ENCODE measurements around the gene MACROH2A1.
"Not testable (repeated sequence)": the region's sequence is repeated elsewhere in the genome, so short reads cannot be mapped to it uniquely, and the experiment has no call there.

The MACROH2A1 gene

DNA sequence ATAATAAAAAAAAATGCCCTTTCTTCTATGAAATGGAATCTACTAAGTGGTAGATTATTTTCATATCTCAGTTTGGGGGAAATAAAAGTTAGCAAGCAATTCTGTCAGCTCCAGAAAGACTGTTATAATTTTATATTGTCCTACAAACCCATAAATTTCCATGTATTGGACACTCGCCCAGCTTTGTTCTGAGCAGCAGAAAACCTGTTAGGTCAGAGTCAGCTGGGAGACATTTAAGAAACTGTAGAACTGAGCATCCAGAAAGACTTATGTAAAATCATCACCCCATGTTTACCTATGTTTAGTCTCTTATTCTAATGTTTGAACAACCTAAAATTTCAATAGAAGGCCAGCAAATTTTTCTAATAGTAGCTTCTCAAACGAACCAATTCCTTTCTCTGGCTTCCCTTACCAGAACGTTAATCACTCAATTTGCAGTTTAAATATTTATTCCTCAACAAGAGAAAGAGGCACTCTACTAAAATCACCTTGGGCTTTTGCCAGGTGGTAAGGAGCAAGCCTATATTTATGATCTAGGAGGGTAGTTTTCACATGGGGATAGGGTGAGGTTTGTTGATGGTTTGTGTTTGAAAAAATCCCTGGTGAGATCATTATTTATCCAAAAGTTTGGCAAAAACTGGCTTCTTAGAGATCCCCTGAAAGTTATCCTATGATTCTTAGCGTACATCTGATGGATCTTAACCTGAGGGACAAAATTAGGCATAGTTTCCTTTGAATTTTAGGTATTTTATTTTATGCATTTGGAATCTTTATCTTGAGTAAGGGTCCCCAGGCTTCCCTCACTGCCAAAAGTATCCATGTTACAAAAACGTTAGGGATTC is 34.4 kb downstream of the MACROH2A1 start:
- 0 out of 2 replicates have a peak, but pooled peaks cover 5% of the 10 kb centered on the region for H3K36me3 ChIP-seq (ENCODE audit: control insufficient read depth, insufficient read depth, low read length)
- H3K4me1 ChIP-seq (ENCODE audit: control insufficient read depth, insufficient read depth, low read length), result no peaks in the 10 kb centered on the region
- no peak overlapping the region for H3K9ac ChIP-seq (ENCODE audit: low read depth, low read length)
- H3K27ac ChIP-seq (ENCODE audit: low read depth, low read length), result no peak overlapping the region
- no peaks in the 10 kb centered on the region for H3K27me3 ChIP-seq (ENCODE audit: control insufficient read depth, insufficient read depth, low read length)
- H3K4me3 ChIP-seq (ENCODE audit: low read depth, low read length), result no peak overlapping the region
- H3K9me3 ChIP-seq (ENCODE audit: control insufficient read depth, insufficient read depth, low read length), result no peaks in the 10 kb centered on the region

DNA sequence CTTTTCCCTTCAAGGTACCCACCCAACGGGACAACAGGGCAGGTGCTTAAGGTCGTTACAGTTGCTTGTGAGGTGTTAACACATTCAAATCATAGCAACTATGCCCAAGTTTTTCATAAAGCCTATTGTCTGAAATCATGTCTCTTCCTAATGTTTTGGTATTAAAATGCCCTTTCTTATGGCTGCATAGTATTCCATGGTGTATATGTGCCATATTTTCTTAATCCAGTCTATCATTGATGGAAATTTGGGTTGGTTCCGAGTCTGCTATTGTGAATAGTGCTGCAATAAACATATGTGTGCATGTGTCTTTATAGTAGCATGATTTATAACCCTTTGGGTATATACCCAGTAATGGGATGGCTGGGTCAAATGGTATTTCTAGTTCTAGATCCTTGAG is 35.7 kb downstream of the MACROH2A1 start:
- H3K4me1 ChIP-seq (ENCODE audit: control insufficient read depth, insufficient read depth, low read length); H3K9ac ChIP-seq (ENCODE audit: low read depth, low read length); H3K9me3 ChIP-seq (ENCODE audit: control insufficient read depth, insufficient read depth, low read length); H3K27ac ChIP-seq (ENCODE audit: low read depth, low read length); H3K36me3 ChIP-seq (ENCODE audit: control insufficient read depth, insufficient read depth, low read length); H3K27me3 ChIP-seq (ENCODE audit: control insufficient read depth, insufficient read depth, low read length); H3K4me3 ChIP-seq (ENCODE audit: low read depth, low read length): not testable (repeated sequence)

DNA sequence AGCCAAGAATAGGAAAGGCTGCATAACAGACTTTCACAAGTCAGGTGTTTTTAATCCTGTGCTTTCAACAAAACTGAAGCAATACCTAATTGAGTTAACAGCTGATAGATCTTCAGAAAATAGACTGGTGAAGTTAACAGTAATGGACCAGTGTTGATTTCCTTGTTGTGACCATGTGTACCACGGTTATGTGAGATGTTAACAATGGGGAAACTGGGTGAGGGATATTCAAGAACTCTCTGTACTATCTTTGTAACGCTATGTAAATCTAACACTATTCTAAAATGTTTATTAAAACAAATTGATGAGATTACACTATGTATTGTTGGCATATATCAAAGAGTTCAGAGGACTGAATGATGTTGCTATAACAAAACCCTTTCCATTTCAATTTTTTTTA is 36.9 kb downstream of the MACROH2A1 start:
- H3K36me3 ChIP-seq (ENCODE audit: control insufficient read depth, insufficient read depth, low read length), result peaks cover 7% of the 10 kb centered on the region; the same call in 1 of the 2 replicates
- no peak overlapping the region for H3K27ac ChIP-seq (ENCODE audit: low read depth, low read length)
- no peak overlapping the region for H3K4me3 ChIP-seq (ENCODE audit: low read depth, low read length)
- no peaks in the 10 kb centered on the region for H3K9me3 ChIP-seq (ENCODE audit: control insufficient read depth, insufficient read depth, low read length)
- H3K9ac ChIP-seq (ENCODE audit: low read depth, low read length), result no peak overlapping the region
- H3K4me1 ChIP-seq (ENCODE audit: control insufficient read depth, insufficient read depth, low read length), result no peaks in the 10 kb centered on the region
- H3K27me3 ChIP-seq (ENCODE audit: control insufficient read depth, insufficient read depth, low read length), result no peaks in the 10 kb centered on the region

DNA sequence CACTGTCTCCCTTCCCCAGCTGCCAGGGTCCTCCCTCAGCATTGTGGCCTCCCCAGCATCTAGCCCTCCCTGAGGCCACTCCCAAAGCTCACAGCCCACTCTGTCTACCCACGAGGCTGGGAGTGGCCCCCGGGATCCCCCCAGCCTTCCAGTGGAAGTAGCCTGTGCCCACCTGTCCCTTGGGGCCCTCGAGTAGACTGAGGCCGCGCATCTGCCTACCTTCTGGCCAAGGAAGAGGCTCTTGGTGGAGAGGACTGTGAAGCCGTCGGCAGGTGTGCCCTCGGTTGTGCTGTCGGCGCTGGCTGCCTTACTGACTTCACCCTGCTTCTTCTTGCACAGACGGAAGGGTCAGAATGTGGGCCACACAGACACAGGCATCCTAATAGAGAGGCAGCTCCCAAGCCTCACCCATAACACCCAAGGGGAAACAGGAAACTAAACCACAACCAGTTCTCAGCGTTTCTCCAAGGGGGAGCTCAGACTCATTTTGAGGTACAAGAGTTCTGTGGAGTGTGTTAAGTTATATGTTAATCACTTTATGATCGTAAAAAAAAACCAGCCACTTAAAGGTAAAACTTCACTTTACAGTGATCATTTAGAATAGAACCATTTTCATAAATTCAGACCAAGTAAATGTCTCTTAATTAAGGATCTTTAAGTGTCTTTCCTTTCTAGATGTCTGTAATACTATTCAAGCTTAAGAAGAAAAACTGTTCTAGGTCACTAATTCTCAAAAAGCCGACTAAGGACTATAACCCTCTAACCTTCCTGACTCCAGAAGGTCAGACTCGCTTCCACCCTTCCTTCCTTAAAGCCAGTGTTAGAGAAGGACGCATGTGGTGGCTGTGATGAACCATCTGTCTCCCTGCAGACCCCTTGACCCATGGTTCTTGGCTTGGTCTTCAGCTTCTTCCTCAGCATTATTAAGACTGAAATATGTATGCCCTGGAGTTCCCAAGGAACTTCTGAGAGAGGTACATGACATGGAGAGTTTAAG is 38.5 kb downstream of the MACROH2A1 start:
- Histone ChIP-seq H3K9ac (ENCODE audit: low read depth, low read length) (no peak overlapping the region), H3K27me3 (ENCODE audit: control insufficient read depth, insufficient read depth, low read length) (no peaks in the 10 kb centered on the region), H3K4me1 (ENCODE audit: control insufficient read depth, insufficient read depth, low read length) (no peaks in the 10 kb centered on the region), H3K9me3 (ENCODE audit: control insufficient read depth, insufficient read depth, low read length) (no peaks in the 10 kb centered on the region), H3K4me3 (ENCODE audit: low read depth, low read length) (no peak overlapping the region), H3K36me3 (ENCODE audit: control insufficient read depth, insufficient read depth, low read length) (peaks cover 7% of the 10 kb centered on the region; the same call in 1 of the 2 replicates), H3K27ac (ENCODE audit: low read depth, low read length) (no peak overlapping the region)

DNA sequence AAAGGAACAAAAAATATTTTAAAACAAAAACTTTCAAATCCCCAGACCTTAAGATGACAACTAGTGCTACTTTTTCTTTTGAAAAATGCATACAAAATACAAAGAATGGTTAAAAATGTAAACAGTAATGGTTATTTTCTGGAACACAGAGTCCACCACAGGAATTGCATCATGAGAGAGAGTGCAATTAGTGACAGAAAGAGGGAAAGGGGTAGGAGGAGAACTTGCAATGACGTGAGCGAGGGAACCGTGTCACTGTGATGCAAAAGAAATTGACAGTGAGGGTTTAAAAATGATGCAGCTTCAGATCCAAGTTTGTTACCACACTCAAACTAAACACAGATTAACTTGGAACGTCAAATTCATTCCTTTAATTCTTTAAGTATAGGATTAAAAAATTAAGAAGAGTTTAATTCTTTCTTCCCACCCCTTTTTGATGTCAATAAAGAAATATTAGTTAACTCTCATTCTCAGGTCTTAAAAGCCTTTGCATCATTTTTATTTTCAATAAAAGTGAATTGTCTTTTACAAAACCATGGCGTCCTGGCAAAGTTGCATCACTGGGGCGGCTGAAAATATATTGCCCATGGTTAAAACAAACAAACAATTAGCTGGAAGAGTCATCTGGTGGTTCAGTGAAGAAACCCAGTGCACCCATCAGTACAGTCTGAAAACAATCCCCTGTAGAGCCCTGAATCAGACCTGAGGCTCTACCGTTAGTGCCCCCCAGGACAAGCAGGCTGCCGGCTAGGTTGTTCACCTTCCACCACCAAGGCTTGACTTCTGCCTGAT is 39.5 kb downstream of the MACROH2A1 start:
- Histone ChIP-seq H3K4me3 (ENCODE audit: low read depth, low read length) (no peak overlapping the region), H3K9ac (ENCODE audit: low read depth, low read length) (no peak overlapping the region), H3K4me1 (ENCODE audit: control insufficient read depth, insufficient read depth, low read length) (no peaks in the 10 kb centered on the region), H3K27me3 (ENCODE audit: control insufficient read depth, insufficient read depth, low read length) (no peaks in the 10 kb centered on the region), H3K36me3 (ENCODE audit: control insufficient read depth, insufficient read depth, low read length) (peaks cover 7% of the 10 kb centered on the region; the same call in 1 of the 2 replicates), H3K27ac (ENCODE audit: low read depth, low read length) (no peak overlapping the region), H3K9me3 (ENCODE audit: control insufficient read depth, insufficient read depth, low read length) (no peaks in the 10 kb centered on the region)

DNA sequence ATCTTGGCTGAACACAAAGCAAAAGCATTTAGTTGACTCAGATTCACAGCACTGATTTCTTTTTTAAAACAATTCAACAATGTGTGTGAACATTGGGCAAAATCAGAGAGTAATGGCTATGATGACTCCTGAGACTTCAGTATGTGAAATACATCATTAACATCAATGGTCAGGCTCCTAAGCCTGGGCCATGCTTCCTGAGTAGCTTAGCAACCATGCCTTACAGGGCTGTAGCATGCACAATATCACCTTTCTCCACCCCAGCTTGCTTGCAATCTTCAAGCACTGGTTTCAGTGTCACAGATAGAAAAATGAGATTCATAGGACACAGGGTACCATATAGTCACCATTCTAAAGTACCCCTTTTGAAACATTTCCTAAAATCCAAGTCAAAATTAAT is 41.3 kb downstream of the MACROH2A1 start:
- no peak overlapping the region for H3K4me3 ChIP-seq (ENCODE audit: low read depth, low read length)
- peaks cover 7% of the 10 kb centered on the region; the same call in 1 of the 2 replicates for H3K36me3 ChIP-seq (ENCODE audit: control insufficient read depth, insufficient read depth, low read length)
- no peaks in the 10 kb centered on the region for H3K27me3 ChIP-seq (ENCODE audit: control insufficient read depth, insufficient read depth, low read length)
- no peak overlapping the region for H3K9ac ChIP-seq (ENCODE audit: low read depth, low read length)
- no peaks in the 10 kb centered on the region for H3K4me1 ChIP-seq (ENCODE audit: control insufficient read depth, insufficient read depth, low read length)
- no peaks in the 10 kb centered on the region for H3K9me3 ChIP-seq (ENCODE audit: control insufficient read depth, insufficient read depth, low read length)
- H3K27ac ChIP-seq (ENCODE audit: low read depth, low read length), result no peak overlapping the region

DNA sequence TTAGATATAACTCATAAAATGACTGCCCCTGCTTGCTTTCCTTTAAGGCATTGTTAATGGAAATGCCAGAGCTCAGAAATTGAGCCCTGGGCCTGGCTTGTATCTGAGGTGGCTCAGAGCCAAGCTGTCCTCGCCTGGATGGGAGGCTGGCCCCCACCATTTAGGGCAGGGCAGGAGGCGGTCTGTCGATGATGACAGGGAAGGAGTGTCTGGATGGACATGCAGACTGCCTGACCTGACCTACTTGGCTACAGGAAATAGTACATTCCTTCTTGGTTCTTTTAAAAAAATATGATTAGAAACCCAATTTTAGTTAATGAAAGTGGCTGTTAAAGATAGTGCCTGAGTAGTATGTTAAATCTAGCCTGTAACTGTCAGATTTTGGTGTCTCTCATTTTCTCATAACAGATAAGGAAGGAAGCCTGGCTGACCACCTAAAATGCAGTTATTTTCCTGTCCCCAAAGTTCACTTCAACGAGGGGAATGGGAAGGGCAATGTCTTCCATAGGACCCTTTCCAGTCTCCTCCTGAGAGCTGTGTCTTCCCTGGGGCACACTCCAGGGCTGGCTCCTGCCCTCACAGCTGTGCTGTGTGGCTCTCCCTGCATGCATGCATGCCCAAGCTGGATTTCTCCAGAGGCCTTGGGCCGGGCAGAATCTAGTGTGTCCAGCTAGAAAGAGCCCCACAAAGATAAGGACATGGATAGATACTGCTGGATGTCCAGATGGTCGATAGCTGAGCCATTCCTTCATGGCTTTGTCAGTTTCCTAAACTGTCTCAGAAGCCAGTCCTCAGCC is 42.3 kb downstream of the MACROH2A1 start:
- peaks cover 4% of the 10 kb centered on the region; the same call in 1 of the 2 replicates for H3K36me3 ChIP-seq (ENCODE audit: control insufficient read depth, insufficient read depth, low read length)
- no peak overlapping the region for H3K27ac ChIP-seq (ENCODE audit: low read depth, low read length)
- no peaks in the 10 kb centered on the region for H3K9me3 ChIP-seq (ENCODE audit: control insufficient read depth, insufficient read depth, low read length)
- no peak overlapping the region for H3K4me3 ChIP-seq (ENCODE audit: low read depth, low read length)
- no peak overlapping the region for H3K9ac ChIP-seq (ENCODE audit: low read depth, low read length)
- H3K27me3 ChIP-seq (ENCODE audit: control insufficient read depth, insufficient read depth, low read length), result no peaks in the 10 kb centered on the region
- no peaks in the 10 kb centered on the region for H3K4me1 ChIP-seq (ENCODE audit: control insufficient read depth, insufficient read depth, low read length)

DNA sequence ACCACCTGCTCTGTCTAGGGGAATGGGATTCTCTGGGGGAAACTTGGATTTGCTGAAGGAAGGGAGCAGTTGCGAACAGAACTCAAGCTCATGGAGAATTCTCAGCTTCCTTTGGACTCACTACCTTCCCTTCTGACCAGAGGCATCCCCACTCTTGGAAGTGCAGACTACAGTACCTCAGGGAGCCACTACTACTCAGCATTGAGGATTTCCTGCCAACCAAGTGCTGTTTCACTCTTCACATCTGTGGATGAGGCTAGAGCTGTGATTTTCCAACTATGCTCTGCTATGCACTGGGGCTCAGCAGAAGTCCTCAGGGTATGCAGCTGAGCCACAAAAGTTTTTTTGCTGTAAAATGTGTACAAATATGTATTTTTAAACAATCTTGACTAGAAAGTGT is 43.9 kb downstream of the MACROH2A1 start:
- H3K4me1 ChIP-seq (ENCODE audit: control insufficient read depth, insufficient read depth, low read length), result no peaks in the 10 kb centered on the region
- H3K36me3 ChIP-seq (ENCODE audit: control insufficient read depth, insufficient read depth, low read length), result peaks cover 4% of the 10 kb centered on the region; the same call in 1 of the 2 replicates

DNA sequence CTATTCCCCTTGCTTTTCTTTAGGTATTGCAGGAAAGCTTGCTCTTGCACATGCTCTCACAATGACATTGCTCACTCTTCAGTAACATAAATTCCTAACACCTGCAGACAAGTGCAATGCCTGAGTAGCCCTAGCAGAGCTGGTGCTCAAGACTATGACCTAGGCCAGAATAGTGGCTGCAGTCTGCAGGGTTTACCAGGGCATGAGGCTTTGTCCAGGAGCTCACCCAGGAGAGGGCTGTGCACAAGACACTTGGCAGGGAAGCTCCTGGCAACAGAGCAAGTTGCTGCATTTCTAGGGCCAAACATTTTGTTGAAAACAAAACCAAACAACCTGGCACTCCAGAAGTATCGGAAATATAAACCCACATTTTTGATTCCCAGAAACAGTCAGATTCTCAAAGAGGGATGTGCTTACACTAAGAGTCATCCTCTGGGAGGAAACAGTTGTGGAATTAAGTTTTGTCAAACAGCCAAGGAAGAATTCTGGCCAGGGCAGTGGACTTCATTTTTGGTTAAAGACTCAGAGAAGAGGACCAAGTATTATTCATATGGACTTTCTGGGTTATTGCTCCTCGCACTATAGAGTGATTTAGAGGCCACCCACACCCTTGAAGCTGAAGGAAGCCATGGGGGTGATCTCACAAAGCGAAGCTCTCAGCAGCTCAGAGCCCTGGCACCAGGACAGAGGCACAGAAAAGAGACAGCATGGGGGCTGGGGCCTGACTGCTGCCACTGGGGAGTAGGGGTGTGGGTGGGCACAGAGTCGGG is 44.9 kb downstream of the MACROH2A1 start:
- no peak overlapping the region for H3K27ac ChIP-seq (ENCODE audit: low read depth, low read length)
- H3K9me3 ChIP-seq (ENCODE audit: control insufficient read depth, insufficient read depth, low read length), result no peaks in the 10 kb centered on the region
- no peak overlapping the region for H3K9ac ChIP-seq (ENCODE audit: low read depth, low read length)
- peaks cover 4% of the 10 kb centered on the region; the same call in 1 of the 2 replicates for H3K36me3 ChIP-seq (ENCODE audit: control insufficient read depth, insufficient read depth, low read length)
- H3K4me3 ChIP-seq (ENCODE audit: low read depth, low read length), result no peak overlapping the region
- H3K27me3 ChIP-seq (ENCODE audit: control insufficient read depth, insufficient read depth, low read length), result no peaks in the 10 kb centered on the region
- no peaks in the 10 kb centered on the region for H3K4me1 ChIP-seq (ENCODE audit: control insufficient read depth, insufficient read depth, low read length)

More for the DNA sequence above, 43.9 kb downstream of the MACROH2A1 start:
- H3K27ac ChIP-seq (ENCODE audit: low read depth, low read length), result no peak overlapping the region
- no peaks in the 10 kb centered on the region for H3K27me3 ChIP-seq (ENCODE audit: control insufficient read depth, insufficient read depth, low read length)
- H3K9ac ChIP-seq (ENCODE audit: low read depth, low read length), result no peak overlapping the region
- no peak overlapping the region for H3K4me3 ChIP-seq (ENCODE audit: low read depth, low read length)
- no peaks in the 10 kb centered on the region for H3K9me3 ChIP-seq (ENCODE audit: control insufficient read depth, insufficient read depth, low read length)

All from HUES48 (cell line).